GM23248 (cell line): ENCODE results near the gene REC8. TPM values are rescaled to one million over a fixed set of nuclear protein-coding genes. Genes with fewer than 3 reads are reported as not detected.

Source experiments
- DNase-seq: peaks from one replicate; pipeline ENCODE4 v3.0.0-alpha.2; 2015
- H2AFZ ChIP-seq: fragments of 200-600 bp; sonication (generic); 2 replicates; pipeline ENCODE4 v1.6.1; 2016; ENCODE audit warnings: antibody characterized with exemption
- H3F3A ChIP-seq: fragments of 200-600 bp; sonication (generic); 2 replicates; pipeline ENCODE4 v1.6.1; 2016; ENCODE audit warnings: mild to moderate bottlenecking, antibody characterized with exemption, mixed run types; ENCODE audit not compliant: insufficient read depth
- H3K27ac ChIP-seq: fragments of 200-600 bp; sonication (generic); 2 replicates; pipeline ENCODE4 v1.5.1; 2016; ENCODE audit warnings: mild to moderate bottlenecking
- H3K27me3 ChIP-seq: fragments of 200-600 bp; sonication (generic); replicated peaks from 2 replicates; pipeline ENCODE4 v1.6.1; 2016; ENCODE audit warnings: mild to moderate bottlenecking; ENCODE audit not compliant: insufficient read depth
- H3K36me3 ChIP-seq: fragments of 200-600 bp; sonication (generic); 2 replicates; pipeline ENCODE4 v1.6.1; 2016; ENCODE audit warnings: low read depth, mild to moderate bottlenecking
- H3K4me1 ChIP-seq: fragments of 200-600 bp; sonication (generic); 2 replicates; pipeline ENCODE4 v1.6.1; 2016; ENCODE audit warnings: mild to moderate bottlenecking; ENCODE audit not compliant: insufficient read depth
- H3K4me2 ChIP-seq: fragments of 200-600 bp; sonication (generic); one replicate; pipeline ENCODE4 v1.6.1; 2016; ENCODE audit warnings: mild to moderate bottlenecking; ENCODE audit not compliant: unreplicated experiment
- H3K4me3 ChIP-seq: fragments of 200-600 bp; sonication (generic); 2 replicates; pipeline ENCODE4 v1.5.1; 2016; ENCODE audit warnings: mild to moderate bottlenecking
- H3K79me2 ChIP-seq: fragments of 200-600 bp; sonication (generic); 2 replicates; pipeline ENCODE4 v1.6.1; 2016; ENCODE audit warnings: mild to moderate bottlenecking; ENCODE audit not compliant: insufficient read depth
- H3K9ac ChIP-seq: fragments of 200-600 bp; sonication (generic); 2 replicates; pipeline ENCODE4 v1.6.1; 2016; ENCODE audit warnings: mild to moderate bottlenecking
- H3K9me2 ChIP-seq: fragments of 200-600 bp; sonication (generic); 2 replicates; pipeline ENCODE4 v1.6.1; 2016; ENCODE audit warnings: mixed run types, mild to moderate bottlenecking, moderate library complexity; ENCODE audit not compliant: insufficient read depth
- H3K9me3 ChIP-seq: fragments of 200-600 bp; sonication (generic); one replicate; pipeline ENCODE4 v1.6.1; 2017; ENCODE audit warnings: low read depth
- H4K20me1 ChIP-seq: fragments of 200-600 bp; sonication (generic); 2 replicates; pipeline ENCODE4 v1.6.0; 2016; ENCODE audit not compliant: insufficient read depth
- EZH2 ChIP-seq: fragments of 200-600 bp; sonication (generic); IDR thresholded peaks from 2 replicates; pipeline ENCODE4 v1.6.1; 2018; ENCODE audit warnings: antibody characterized with exemption, mild to moderate bottlenecking; ENCODE audit not compliant: insufficient read depth, poor library complexity, severe bottlenecking
- EZH2phosphoT487 ChIP-seq: fragments of 200-600 bp; sonication (generic); IDR thresholded peaks from 2 replicates; pipeline ENCODE4 v1.6.1; 2018; ENCODE audit warnings: antibody characterized with exemption, moderate library complexity, mild to moderate bottlenecking, low read depth; ENCODE audit not compliant: insufficient read depth
- whole genome bisulfite sequencing, 2 experiments: methylation state at CpG; one replicate each; pipeline ENCODE4 v1.1.6; 2015 to 2017; ENCODE audit warnings: low lambda C conversion rate in 2 of 2, low coverage in 1 of 2; ENCODE audit errors: missing lambda C conversion rate in 2 of 2; 5-methylcytosine and 5-hydroxymethylcytosine counted together
- in situ Hi-C: fragments of 300-500 bp; cut with MboI; formaldehyde crosslinking; loops from 2 replicates; pipeline ENCODE4 v1.15.0; 2020
- polyA plus RNA-seq: library from polyadenylated mRNA; unstranded; fragments of >200 nt; fragmentation: Nextera tagmentation; extraction: Ambion mirVana; gene quantifications from 2 replicates; pipeline ENCODE4 v1.2.1, GENCODE V29; 2016
- total RNA-seq: library from RNA; depleted of rRNA; stranded (reverse); fragments of >200 nt; shearing (Covaris generic); gene quantifications from 2 replicates; pipeline ENCODE4 v1.2.3, GENCODE V29; 2014

The REC8 gene
- total and polyA plus RNA-seq, 2 experiments from 2014 or later: 1.4 to 2.4 TPM

DNA sequence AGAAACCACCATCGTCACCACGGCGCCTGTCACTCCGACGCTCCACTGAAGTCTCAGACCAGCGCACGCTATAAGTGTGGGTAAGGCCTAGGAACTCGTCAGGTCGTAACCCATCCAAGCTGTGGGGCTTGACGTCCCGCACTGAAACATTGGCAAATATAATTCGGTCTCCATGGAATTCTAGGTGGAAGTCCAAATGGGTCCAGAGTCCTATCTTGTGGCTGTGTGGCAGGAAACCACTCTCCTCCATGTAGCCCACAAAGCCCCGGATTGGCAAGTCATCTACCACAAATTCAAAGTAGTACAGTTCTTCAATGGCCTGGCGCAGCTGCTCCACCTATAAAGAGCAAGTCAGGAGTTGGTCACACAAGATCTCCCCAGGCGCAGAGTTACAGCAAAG lies 21.1 kb downstream of the REC8 start:
- Histone ChIP-seq H3K9me2 (no peaks in the 10 kb centered on the region), H3K4me3 (no peak overlapping the region), H3K4me2 (no peak overlapping the region), H3K36me3 (no peaks in the 10 kb centered on the region), H2AFZ (no peak overlapping the region), H3K27me3 (no peaks in the 10 kb centered on the region), H4K20me1 (no peaks in the 10 kb centered on the region), H3K27ac (no peak overlapping the region), H3K4me1 (peaks cover 19% of the 10 kb centered on the region), H3K79me2 (peaks cover 70% of the 10 kb centered on the region), H3F3A (peaks cover 18% of the 10 kb centered on the region), H3K9me3 (no peaks in the 10 kb centered on the region), H3K9ac (no peak overlapping the region)
- WGBS, 2 experiments: 96% methylated on average over 15 of the region's 15 CpGs
- in situ Hi-C loops: no loop called here
- TF ChIP-seq EZH2phosphoT487: no peak
- no peak for TF ChIP-seq EZH2
- no peak for DNase-seq

GRCh38 chr14:24194186-24194872 lies 22.4 kb downstream of the REC8 start:
- in situ Hi-C loops: no loop called here
- peaks cover 77% of the 10 kb centered on the region for H3K79me2 ChIP-seq

DNA sequence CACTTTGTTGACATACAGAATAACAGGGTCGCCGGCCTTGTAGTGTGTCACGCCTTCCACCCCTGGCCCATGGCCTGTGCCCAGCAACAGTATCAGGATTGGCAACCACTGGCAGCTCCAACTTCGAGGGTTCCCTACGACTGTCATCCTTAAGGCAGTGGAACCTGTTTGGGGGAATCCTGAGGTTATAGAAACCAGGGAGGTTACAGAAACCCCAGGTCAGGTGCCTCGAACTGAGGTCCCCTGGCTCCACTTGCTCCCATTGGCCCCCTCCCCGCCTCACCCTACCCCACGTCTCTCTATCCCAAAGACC lies 22.9 kb downstream of the REC8 start:
- Histone ChIP-seq H3K36me3 (no peaks in the 10 kb centered on the region), H2AFZ (peak overlapping the region; percentile 80), H3K4me1 (peaks cover 13% of the 10 kb centered on the region), H3K9me3 (no peaks in the 10 kb centered on the region), H3K9me2 (no peaks in the 10 kb centered on the region), H3F3A (peaks cover 9% of the 10 kb centered on the region), H3K79me2 (peaks cover 81% of the 10 kb centered on the region), H3K4me2 (peak overlapping the region; percentile 99), H3K9ac (peak overlapping the region; percentile 94), H3K27ac (peak overlapping the region; percentile 81), H3K27me3 (no peaks in the 10 kb centered on the region), H4K20me1 (no peaks in the 10 kb centered on the region), H3K4me3 (peak overlapping the region; percentile 83)
- WGBS, 2 experiments: 43 to 70% methylated on average over 5 to 8 of the region's 8 CpGs
- in situ Hi-C loops: no loop called here
- peak; percentile 18 for DNase-seq
- TF ChIP-seq EZH2 (no peak), EZH2phosphoT487 (no peak)

More at GRCh38 chr14:24194186-24194872, 22.4 kb downstream of the REC8 start:
- Histone ChIP-seq H3K9me2 (no peaks in the 10 kb centered on the region), H2AFZ (peak overlapping the region; percentile 80; the same call in 1 of the 2 replicates), H3F3A (peaks cover 14% of the 10 kb centered on the region), H3K9me3 (no peaks in the 10 kb centered on the region), H3K4me1 (peaks cover 13% of the 10 kb centered on the region), H4K20me1 (no peaks in the 10 kb centered on the region), H3K27me3 (no peaks in the 10 kb centered on the region), H3K4me3 (peak overlapping the region; percentile 83), H3K27ac (peak overlapping the region; percentile 81; the same call in 1 of the 2 replicates), H3K4me2 (peak overlapping the region; percentile 99), H3K9ac (peak overlapping the region; percentile 94), H3K36me3 (no peaks in the 10 kb centered on the region)
- TF ChIP-seq EZH2phosphoT487 (no peak), EZH2 (no peak)
- DNase-seq: no peak
- WGBS, 2 experiments: 66 to 67% methylated on average over 7 of the region's 7 CpGs

DNA sequence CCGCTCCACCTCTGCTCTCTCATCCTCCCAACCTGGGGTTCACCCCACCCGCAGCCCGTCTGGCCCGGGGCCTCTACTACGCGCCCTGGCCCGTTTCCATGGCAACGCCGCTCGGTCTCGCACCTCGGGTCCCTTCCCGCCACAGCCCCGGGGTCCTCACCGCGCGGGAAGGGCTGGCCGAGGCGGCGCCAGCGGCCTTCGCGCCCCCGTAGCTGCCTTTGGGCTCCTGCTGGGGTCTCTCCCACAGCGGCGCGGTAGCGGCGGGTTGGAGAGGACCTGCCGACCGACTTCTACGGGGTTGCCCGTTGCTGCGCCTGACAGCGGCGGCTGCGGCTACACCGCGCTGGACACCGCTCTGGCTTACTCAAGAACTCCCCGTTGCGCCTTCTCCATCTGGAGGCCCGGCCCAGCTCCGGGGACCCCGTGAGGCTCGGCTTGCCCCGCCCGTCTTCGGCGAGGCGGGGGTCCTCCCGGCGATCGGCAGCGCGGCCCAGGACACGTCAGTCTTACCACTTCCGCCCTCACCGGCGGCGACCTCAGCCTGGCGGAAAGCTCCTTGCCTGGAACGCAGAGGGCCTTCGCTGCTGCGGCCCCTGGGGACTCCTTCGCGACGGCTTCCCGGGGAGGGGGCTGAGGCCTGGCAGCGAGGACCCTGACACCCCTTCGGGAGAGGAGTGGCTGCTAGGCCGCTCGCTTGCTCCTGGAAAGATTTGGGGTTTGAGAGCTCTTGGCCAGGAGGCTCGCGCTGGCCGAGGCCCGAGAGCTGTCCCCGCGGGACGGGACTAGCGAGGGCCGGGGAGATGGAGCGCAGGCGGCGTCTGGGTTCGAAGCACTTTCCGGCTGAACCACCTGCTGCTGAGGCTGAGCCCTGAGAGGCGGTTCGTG lies 23.5 kb downstream of the REC8 start, which contains the start of gene TM9SF1:
TM9SF1 (minus strand) TSS at position 256 of the 885 bp plus-strand sequence. CDS start 422 bp downstream, outside the sequence.
- Histone ChIP-seq H3K4me1 (peaks cover 13% of the 10 kb centered on the region), H4K20me1 (no peaks in the 10 kb centered on the region), H2AFZ (peak within 1 kb of the TSS; percentile 80), H3K4me3 (peak within 1 kb of the TSS; percentile 83), H3K9ac (peak within 1 kb of the TSS; percentile 94), H3K27ac (peak within 1 kb of the TSS; percentile 81), H3F3A (peaks cover 6% of the 10 kb centered on the region; the same call in 1 of the 2 replicates), H3K27me3 (no peaks in the 10 kb centered on the region), H3K9me3 (no peaks in the 10 kb centered on the region), H3K36me3 (no peaks in the 10 kb centered on the region), H3K79me2 (peaks cover 85% of the 10 kb centered on the region), H3K9me2 (no peaks in the 10 kb centered on the region), H3K4me2 (peak within 1 kb of the TSS; percentile 99)
- in situ Hi-C loops: no loop called here
- WGBS, 2 experiments: 1% methylated on average over 84 to 86 of the region's 89 CpGs
- DNase-seq: peak; percentile 93
- TF ChIP-seq EZH2: no peak
- TF ChIP-seq EZH2phosphoT487: no peak
